Immature natural killer cell (primary cell): ENCODE measurements around the gene ANKS3. TPM values are rescaled to one million over a fixed set of nuclear protein-coding genes. Genes with fewer than 3 reads are reported as not detected.

ENCODE experiments used
- DNase-seq, 3 donors: peaks; one replicate each; pipeline ENCODE4 v3.0.0; 2022; ENCODE audit warnings: mixed read lengths in 1 of 3
- H3K27ac Mint-ChIP-seq, 6 donors: one replicate each; pipeline ENCODE4 v1.8.0; 2020; ENCODE audit warnings: mixed read lengths in 6 of 6, mild to moderate bottlenecking in 5 of 6, inconsistent platforms in 4 of 6, moderate library complexity in 3 of 6
- H3K27me3 Mint-ChIP-seq, 3 donors: one replicate each; pipeline ENCODE4 v1.8.0; 2020 to 2021; ENCODE audit warnings: low read depth in 3 of 3, mild to moderate bottlenecking in 3 of 3, mixed read lengths in 3 of 3, moderate library complexity in 3 of 3, inconsistent platforms in 1 of 3
- H3K36me3 Mint-ChIP-seq, 3 donors: one replicate each; pipeline ENCODE4 v1.8.0; 2020; ENCODE audit warnings: mixed read lengths in 3 of 3, inconsistent platforms in 2 of 3, mild to moderate bottlenecking in 2 of 3
- H3K4me1 Mint-ChIP-seq, 2 donors: one replicate each; pipeline ENCODE4 v1.8.0; 2020; ENCODE audit warnings: inconsistent platforms in 2 of 2, mild to moderate bottlenecking in 2 of 2, mixed read lengths in 2 of 2, moderate library complexity in 1 of 2
- H3K4me3 Mint-ChIP-seq, 5 donors: one replicate each; pipeline ENCODE4 v1.8.0; 2020; ENCODE audit warnings: mild to moderate bottlenecking in 5 of 5, mixed read lengths in 5 of 5, inconsistent platforms in 3 of 5, moderate library complexity in 3 of 5
- H3K9me3 Mint-ChIP-seq, 6 donors: one replicate each; pipeline ENCODE4 v1.8.0; 2020; ENCODE audit warnings: mild to moderate bottlenecking in 6 of 6, mixed read lengths in 6 of 6, inconsistent platforms in 4 of 6, moderate library complexity in 3 of 6
- polyA plus RNA-seq, 3 donors: library from polyadenylated mRNA; unstranded; fragments of 300-500 nt; fragmentation: Illumina TruSeq; gene quantifications; one replicate each; pipeline ENCODE4 v1.2.3, GENCODE V29; 2021

ANKS3 gene
- polyA plus RNA-seq: 1 to 10 TPM; 1.4 to 6.4 (median 2.6) TPM

- Mint-ChIP-seq H3K9me3 (no peaks in the 10 kb centered on the region), H3K27ac (peak within 1 kb of the TSS; percentile 78 to 94 (median 91)), H3K4me3 (peak within 1 kb of the TSS; percentile 91 to 95 (median 93)), H3K36me3 (peaks cover 0 to 4% (median 0%) of the 10 kb centered on the region in 3 donors), H3K27me3 (peaks cover 5 to 17% (median 10%) of the 10 kb centered on the region in 3 donors), H3K4me1 (peaks cover 26 to 30% of the 10 kb centered on the region in 2 donors)
- DNase-seq: peak; percentile 82
Observed at GRCh38 chr16:4734063-4734729, at the start of gene ANKS3, which contains the start of gene DNAAF8. ANKS3 (minus strand) TSS chr16:4734271; CDS start chr16:4730149, 4,122 bp downstream. DNAAF8 (plus strand) TSS chr16:4734537; CDS start chr16:4736515, 1,978 bp downstream.

DNA sequence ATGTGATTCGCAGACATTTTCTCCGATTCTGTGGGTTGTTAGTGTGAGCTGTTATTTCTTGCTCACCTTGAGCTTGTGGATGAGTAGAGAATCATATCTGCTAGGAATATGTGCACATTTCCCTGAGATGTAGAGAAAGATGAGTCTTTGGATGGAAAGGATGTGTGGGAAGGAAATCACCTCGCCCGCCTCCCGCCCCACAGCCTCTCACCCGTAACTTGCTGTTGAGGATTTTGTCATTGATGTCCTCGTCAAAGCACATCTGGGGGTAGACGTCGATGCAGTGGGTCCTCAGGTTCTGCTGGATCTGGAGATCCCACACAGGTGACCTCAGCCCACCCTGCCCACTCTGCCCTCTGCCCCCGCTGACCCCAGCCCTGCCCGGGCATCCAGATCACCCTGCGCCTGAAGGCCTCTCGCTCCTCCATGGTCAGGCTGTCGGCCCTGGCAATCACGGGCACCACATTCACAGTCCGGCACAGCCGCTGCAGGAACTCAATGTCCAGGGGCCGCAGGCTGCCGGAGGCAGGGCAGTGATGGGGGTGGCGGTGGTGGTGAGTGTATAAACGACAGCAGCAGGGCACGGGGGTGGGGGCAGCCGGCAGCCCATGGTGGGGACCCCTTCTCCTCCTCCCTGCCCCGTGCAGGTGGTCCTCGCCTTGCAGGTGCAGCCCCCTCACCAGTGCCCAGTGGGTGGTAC is 49.3 kb upstream of the ANKS3 start:
- no peaks in the 10 kb centered on the region for H3K36me3 Mint-ChIP-seq
- peaks cover 3 to 5% (median 4%) of the 10 kb centered on the region in 3 donors for H3K27me3 Mint-ChIP-seq
- no peaks in the 10 kb centered on the region for H3K4me1 Mint-ChIP-seq
- H3K4me3 Mint-ChIP-seq: no peak overlapping the region
- no peak for DNase-seq
- H3K27ac Mint-ChIP-seq: no peak overlapping the region
- H3K9me3 Mint-ChIP-seq: no peaks in the 10 kb centered on the region

DNA sequence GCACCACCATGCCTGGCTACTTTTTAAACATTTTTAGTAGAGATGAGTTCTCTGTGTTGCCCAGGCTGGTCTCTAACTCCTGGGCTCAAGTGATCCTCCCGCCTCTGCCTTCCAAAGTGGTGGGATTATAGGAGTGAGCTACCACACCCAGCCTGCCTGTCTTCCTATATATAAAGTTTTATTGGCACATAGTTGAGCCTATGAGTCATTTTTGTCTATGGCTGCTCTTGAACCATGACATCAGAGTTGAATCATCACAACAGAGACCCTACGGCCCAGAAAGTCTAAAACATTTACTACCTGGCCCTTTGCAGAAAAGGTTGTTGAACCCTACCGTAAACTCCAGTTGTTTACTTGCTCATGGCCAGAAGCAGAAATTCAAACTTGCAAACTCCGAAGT is 46.2 kb upstream of the ANKS3 start:
- H3K4me3 Mint-ChIP-seq: no peak overlapping the region
- no peak overlapping the region for H3K27ac Mint-ChIP-seq
- no peak for DNase-seq
- H3K9me3 Mint-ChIP-seq: no peaks in the 10 kb centered on the region
- H3K27me3 Mint-ChIP-seq: peaks cover 1 to 5% (median 4%) of the 10 kb centered on the region in 3 donors
- H3K36me3 Mint-ChIP-seq: no peaks in the 10 kb centered on the region
- H3K4me1 Mint-ChIP-seq: no peaks in the 10 kb centered on the region

DNA sequence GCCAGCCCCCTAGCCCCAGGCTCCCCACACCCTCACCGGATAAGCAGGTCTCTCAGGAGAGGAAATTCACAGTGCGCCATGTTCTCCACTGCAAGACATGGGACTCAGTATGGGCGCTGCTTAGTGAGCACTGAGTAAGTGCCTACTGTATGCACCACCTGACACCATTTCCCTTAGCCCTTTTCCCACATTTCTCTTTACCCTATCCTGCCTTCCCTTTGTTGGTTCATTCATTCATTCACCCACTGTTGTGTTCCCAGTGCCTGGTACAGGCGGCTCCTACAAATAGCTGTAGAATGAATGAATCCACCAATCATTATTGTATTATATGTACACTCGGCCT is 44.0 kb upstream of the ANKS3 start:
- peaks cover 1 to 4% (median 2%) of the 10 kb centered on the region in 3 donors for H3K27me3 Mint-ChIP-seq
- H3K4me1 Mint-ChIP-seq: no peaks in the 10 kb centered on the region
- no peaks in the 10 kb centered on the region for H3K9me3 Mint-ChIP-seq
- H3K4me3 Mint-ChIP-seq: no peak overlapping the region
- H3K27ac Mint-ChIP-seq: no peak overlapping the region
- H3K36me3 Mint-ChIP-seq: no peaks in the 10 kb centered on the region
- DNase-seq: no peak

DNA sequence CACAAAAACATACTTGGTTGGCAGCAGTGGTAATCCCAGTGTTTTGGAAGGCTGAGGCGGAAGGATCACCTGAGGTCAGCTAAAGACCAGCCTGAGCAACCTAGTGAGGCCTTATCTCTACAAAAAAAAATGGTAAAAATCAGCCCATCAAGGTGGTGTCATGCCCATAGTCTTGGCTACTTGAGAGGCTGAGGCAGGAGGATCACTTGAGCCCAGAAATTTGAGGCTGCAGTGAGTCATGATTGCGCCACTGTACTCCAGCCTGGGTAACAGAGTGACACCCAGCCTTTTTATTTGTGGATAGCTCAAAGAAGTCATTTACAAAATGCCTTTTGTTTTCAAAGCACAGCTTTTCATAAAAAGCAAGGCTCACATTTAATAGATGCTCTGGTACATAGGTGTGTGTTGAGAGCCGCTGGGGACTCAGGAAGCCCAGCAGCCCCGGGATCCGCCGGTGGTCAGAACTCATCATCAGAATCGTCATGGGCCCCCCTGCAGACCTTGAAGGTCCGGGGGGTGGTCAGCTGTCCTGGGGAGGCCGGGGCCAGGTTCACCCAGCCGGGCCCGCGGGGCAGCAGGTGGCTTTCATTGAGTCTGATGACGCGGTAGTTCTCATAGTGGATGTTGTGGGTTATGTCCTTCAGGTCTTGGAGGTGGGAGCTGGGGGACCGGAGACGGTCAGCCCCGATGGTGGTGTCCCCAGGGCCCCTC is 43.4 kb upstream of the ANKS3 start:
- no peak overlapping the region for H3K4me3 Mint-ChIP-seq

DNA sequence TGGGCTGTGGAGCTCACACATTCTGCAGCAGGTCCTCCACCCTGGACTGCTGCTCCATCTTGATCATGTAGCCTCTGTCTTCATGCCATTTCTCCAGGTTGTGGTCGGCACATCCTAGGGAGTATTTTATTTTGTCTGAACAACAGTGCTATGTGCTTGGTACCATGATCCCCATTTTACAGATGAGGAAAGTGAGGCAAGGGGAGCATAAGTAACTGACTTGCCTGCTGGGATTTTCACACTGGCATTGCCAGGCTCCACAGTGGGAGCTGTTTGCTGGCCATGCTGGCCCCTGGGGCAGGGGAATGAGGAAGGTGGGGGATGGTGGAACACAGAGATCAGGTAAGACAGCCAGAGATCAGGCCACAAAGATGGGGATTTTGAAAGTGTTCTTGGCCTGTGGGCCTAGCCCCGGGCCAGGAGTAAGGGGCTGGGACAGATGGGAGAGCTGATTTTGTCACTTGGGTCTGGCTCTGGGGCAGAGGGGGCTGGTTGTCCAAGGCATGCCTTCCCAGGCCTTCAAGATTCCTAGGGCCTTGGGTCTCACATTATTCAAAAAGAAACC is 42.2 kb upstream of the ANKS3 start:
- Mint-ChIP-seq H3K36me3 (no peaks in the 10 kb centered on the region), H3K4me3 (no peak overlapping the region), H3K4me1 (no peaks in the 10 kb centered on the region), H3K9me3 (no peaks in the 10 kb centered on the region), H3K27me3 (peaks cover 0 to 2% (median 2%) of the 10 kb centered on the region in 3 donors), H3K27ac (peak overlapping the region in 1 of 6 donors; percentile 57)
- DNase-seq: no peak

More for the DNA sequence above, 43.4 kb upstream of the ANKS3 start:
- DNase-seq: no peak
- Mint-ChIP-seq H3K9me3 (no peaks in the 10 kb centered on the region), H3K4me1 (no peaks in the 10 kb centered on the region), H3K36me3 (no peaks in the 10 kb centered on the region), H3K27me3 (peaks cover 0 to 2% (median 2%) of the 10 kb centered on the region in 3 donors), H3K27ac (no peak overlapping the region)

DNA sequence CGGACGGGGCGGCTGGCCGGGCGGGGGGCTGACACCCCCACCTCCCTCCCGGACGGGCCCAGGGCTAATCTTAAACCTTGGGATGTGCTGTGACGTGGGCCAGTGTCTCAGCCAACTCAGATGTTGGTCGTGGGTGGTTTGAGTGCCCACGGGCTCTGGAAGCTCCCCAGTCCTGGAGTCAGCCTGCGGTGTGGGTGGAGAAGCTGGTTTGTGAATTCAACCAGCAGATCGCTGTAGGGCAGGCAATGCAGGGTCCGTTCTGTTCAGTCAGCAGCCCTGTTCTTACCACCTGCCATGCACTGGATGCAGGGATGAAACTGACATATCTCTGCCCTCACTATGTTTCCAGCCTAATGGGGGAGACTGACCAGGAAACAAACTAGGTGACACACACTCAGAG is 40.9 kb upstream of the ANKS3 start:
- Mint-ChIP-seq H3K4me3 (no peak overlapping the region), H3K27ac (no peak overlapping the region), H3K9me3 (no peaks in the 10 kb centered on the region), H3K36me3 (no peaks in the 10 kb centered on the region), H3K27me3 (peaks cover 0 to 2% (median 2%) of the 10 kb centered on the region in 3 donors), H3K4me1 (no peaks in the 10 kb centered on the region)
- DNase-seq: no peak

- Mint-ChIP-seq H3K4me3 (no peak overlapping the region), H3K9me3 (no peaks in the 10 kb centered on the region), H3K27ac (no peak overlapping the region), H3K36me3 (no peaks in the 10 kb centered on the region), H3K4me1 (peaks cover 20 to 25% of the 10 kb centered on the region in 2 donors), H3K27me3 (peaks cover 2 to 12% (median 7%) of the 10 kb centered on the region in 3 donors)
- no peak for DNase-seq
Observed at GRCh38 chr16:4772351-4772750, 38.3 kb upstream of the ANKS3 start.

- no peaks in the 10 kb centered on the region for H3K36me3 Mint-ChIP-seq
- no peak overlapping the region for H3K27ac Mint-ChIP-seq
- H3K4me3 Mint-ChIP-seq: no peak overlapping the region
- DNase-seq: no peak
- no peaks in the 10 kb centered on the region for H3K9me3 Mint-ChIP-seq
- peaks cover 7 to 16% (median 11%) of the 10 kb centered on the region in 3 donors for H3K27me3 Mint-ChIP-seq
- H3K4me1 Mint-ChIP-seq: peaks cover 23 to 29% of the 10 kb centered on the region in 2 donors
Observed at GRCh38 chr16:4771646-4772045, 37.6 kb upstream of the ANKS3 start.

DNA sequence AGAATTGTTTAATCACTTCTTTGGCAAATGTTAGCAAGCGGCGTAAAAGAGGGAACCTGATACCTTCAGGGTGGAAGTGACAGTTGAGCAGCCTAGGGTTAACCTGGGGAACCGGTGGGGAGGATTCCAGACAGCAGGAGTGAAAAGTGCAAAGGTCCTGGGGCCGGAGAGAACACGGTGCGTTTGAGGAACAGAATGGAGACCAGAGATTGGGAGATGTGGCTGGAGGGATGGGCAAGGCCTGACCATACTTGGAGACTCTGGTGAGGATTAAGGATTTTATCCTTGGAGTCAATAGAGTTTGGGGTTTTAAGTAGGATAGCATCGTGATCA is 35.2 kb upstream of the ANKS3 start:
- peaks cover 12 to 23% (median 15%) of the 10 kb centered on the region in 3 donors for H3K27me3 Mint-ChIP-seq

GRCh38 chr16:4768549-4769305 is 34.7 kb upstream of the ANKS3 start:
- H3K4me3 Mint-ChIP-seq: peak overlapping the region; percentile 88 to 97 (median 91)
- H3K9me3 Mint-ChIP-seq: no peaks in the 10 kb centered on the region
- peak; percentile 68 to 73 (median 70) for DNase-seq
- H3K27ac Mint-ChIP-seq: peak overlapping the region; percentile 80 to 94 (median 90)
- peaks cover 12 to 23% (median 15%) of the 10 kb centered on the region in 3 donors for H3K27me3 Mint-ChIP-seq
- H3K36me3 Mint-ChIP-seq: no peaks in the 10 kb centered on the region
- peaks cover 33 to 37% of the 10 kb centered on the region in 2 donors for H3K4me1 Mint-ChIP-seq

More for the DNA sequence above, 35.2 kb upstream of the ANKS3 start:
- no peaks in the 10 kb centered on the region for H3K36me3 Mint-ChIP-seq
- no peak for DNase-seq
- H3K9me3 Mint-ChIP-seq: no peaks in the 10 kb centered on the region
- H3K27ac Mint-ChIP-seq: peak overlapping the region; percentile 2 to 94 (median 76)
- peak overlapping the region; percentile 37 to 97 (median 89) for H3K4me3 Mint-ChIP-seq
- peaks cover 33 to 37% of the 10 kb centered on the region in 2 donors for H3K4me1 Mint-ChIP-seq

GRCh38 chr16:4767872-4768548 is 33.9 kb upstream of the ANKS3 start:
- peak overlapping the region; percentile 80 to 94 (median 90) for H3K27ac Mint-ChIP-seq
- H3K27me3 Mint-ChIP-seq: peaks cover 12 to 23% (median 15%) of the 10 kb centered on the region in 3 donors
- H3K36me3 Mint-ChIP-seq: no peaks in the 10 kb centered on the region
- no peak for DNase-seq
- peak overlapping the region; percentile 88 to 97 (median 91) for H3K4me3 Mint-ChIP-seq
- peaks cover 33 to 37% of the 10 kb centered on the region in 2 donors for H3K4me1 Mint-ChIP-seq
- H3K9me3 Mint-ChIP-seq: no peaks in the 10 kb centered on the region
